ENCODE data around the gene KRTAP4-8.
"Not testable (repeated sequence)": the region's sequence is repeated elsewhere in the genome, so short reads cannot be mapped to it uniquely, and the experiment has no call there.

KRTAP4-8 gene

GRCh38 chr17:41121742-41122141, 23.8 kb upstream of the KRTAP4-8 start:
- in situ Hi-C loops (cut with HindIII; ENCODE audit: low pct_unique_long_range_greater_than_20kb, low sequenced_read_pairs): no loop called here
- no peak for DNase-seq (ENCODE audit: low read depth in 1 of 2, low spot score in 1 of 2)
- no peak for TF ChIP-seq JUND (IDR thresholded peaks at IDR 0.05; ENCODE audit: low read depth)

DNA sequence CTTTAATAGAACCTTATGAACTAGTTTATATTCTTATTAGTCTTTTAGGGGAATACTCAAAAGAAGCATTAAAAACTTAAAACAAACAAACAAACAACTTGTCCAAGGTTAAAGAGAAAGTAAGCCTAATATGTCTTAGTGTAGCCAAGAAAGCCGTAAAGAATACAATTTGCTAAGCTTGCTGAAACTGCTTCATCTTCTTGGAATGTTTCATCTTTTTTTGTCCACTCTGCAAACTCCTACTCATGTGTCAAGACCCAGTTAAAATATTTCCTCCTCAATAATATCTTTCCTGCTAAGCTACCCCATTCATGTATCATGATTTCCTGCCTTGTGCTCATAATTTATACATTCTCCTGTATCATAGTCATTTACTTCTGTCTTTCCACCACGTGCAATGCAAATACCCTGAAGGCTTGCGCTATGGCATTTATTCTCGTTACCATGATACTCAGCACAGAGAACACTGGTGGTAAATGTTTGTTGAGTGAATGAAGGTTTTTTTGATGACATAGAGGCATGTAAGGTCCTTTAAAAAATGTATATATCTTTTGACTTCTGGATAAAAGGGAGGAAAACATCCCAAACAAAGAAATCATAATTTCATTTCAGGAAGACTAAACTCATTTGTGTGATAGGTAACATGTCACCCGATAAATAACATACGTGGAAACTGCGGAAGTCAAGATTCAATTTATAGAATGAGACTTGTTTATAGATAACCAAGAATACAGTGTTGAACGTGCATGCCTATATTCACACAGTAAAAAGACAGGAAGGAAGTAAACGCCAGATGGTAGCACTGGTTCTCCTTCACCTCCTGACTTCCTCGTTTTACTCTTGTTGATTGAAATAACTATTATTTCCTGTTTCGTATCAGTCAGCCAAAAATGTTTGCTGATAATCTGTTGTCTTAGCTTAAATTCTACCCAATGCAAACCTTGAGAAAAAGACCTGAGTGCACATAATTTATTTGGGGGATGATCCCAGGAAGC, 22.1 kb upstream of the KRTAP4-8 start:
- DNase-seq (ENCODE audit: low read depth in 1 of 2, low spot score in 1 of 2); in situ Hi-C loops (cut with HindIII; ENCODE audit: low pct_unique_long_range_greater_than_20kb, low sequenced_read_pairs): not testable (repeated sequence)

- TF ChIP-seq JUND (IDR thresholded peaks at IDR 0.05; ENCODE audit: low read depth): no peak
Observed at GRCh38 chr17:41118721-41119120, 20.8 kb upstream of the KRTAP4-8 start.

DNA sequence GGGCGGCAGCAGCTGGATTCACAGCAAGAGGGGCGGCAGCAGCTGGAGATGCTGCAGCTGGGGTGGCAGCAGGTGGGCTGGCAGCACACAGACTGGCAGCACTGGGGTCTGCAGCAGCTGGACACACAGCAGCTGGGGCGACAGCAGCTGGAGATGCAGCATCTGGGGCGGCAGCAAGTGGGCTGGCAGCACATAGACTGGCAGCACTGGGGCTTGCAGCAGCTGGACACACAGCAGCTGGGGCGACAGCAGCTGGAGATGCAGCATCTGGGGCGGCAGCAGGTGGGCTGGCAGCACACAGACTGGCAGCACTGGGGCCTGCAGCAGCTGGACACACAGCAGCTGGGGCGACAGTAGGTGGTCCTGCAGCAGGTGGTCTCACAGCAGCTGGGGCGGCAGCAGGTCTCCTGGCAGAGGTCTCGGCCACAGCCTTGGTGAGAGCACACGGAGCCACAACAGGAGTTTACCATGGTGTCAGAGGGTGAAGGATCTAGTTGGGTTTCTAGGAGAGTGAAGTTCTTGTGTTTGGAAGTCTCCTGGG, 20.0 kb upstream of the KRTAP4-8 start, which contains the start of gene KRTAP4-11:
Gene KRTAP4-11 (minus strand): TSS at position 528 of the 541 bp plus-strand sequence. CDS start 58 bp downstream, at position 470.
- DNase-seq (ENCODE audit: low read depth in 1 of 2, low spot score in 1 of 2); in situ Hi-C loops (cut with HindIII; ENCODE audit: low pct_unique_long_range_greater_than_20kb, low sequenced_read_pairs): not testable (repeated sequence)

More at GRCh38 chr17:41118721-41119120, 20.8 kb upstream of the KRTAP4-8 start:
- DNase-seq (ENCODE audit: low read depth in 1 of 2, low spot score in 1 of 2): no peak
- in situ Hi-C loops (cut with HindIII; ENCODE audit: low pct_unique_long_range_greater_than_20kb, low sequenced_read_pairs): no loop called here

GRCh38 chr17:41116297-41116696, 18.4 kb upstream of the KRTAP4-8 start:
- peak in 1 of 2 experiments; percentile 56 for DNase-seq (ENCODE audit: low read depth in 1 of 2, low spot score in 1 of 2)
- in situ Hi-C loops (cut with HindIII; ENCODE audit: low pct_unique_long_range_greater_than_20kb, low sequenced_read_pairs): no loop called here
- TF ChIP-seq JUND (IDR thresholded peaks at IDR 0.05; ENCODE audit: low read depth): no peak

DNA sequence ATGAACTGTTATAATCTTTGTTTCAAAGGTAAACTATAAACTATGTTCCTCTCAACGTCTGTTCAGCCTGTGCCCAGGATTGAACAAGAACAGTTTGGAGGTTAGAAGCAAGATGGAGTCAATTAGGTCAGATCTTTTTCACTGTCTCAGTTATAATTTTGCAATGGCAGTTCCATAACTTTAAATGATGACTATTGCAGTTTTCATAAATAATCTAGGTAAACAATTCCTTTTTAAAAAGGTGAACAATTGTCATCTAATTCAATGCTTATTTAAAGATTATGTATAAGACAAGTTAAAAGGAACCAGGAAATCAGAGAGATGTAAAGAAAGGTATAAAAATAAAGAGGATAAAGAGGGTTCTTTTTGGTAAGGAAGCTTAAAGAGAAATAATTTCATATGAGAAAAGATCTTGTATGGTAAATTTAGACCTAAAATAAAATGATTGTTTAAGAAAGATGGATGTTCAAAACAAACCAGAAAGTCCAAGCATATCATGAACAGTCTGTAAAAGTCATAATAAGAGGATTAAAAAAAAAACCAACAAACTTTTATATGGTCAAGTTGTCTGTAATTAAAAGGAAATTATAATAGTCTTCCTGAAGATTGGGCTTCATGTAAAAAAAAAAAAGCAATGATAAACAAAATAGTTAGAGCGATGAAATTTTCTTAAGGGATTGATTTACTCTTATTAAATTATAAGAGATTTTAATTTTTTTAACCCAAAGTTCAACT, 13.4 kb upstream of the KRTAP4-8 start:
- no peak for TF ChIP-seq JUND (IDR thresholded peaks at IDR 0.05; ENCODE audit: low read depth)
- in situ Hi-C loops (cut with HindIII; ENCODE audit: low pct_unique_long_range_greater_than_20kb, low sequenced_read_pairs): no loop called here
- DNase-seq (ENCODE audit: low read depth in 1 of 2, low spot score in 1 of 2): no peak

DNA sequence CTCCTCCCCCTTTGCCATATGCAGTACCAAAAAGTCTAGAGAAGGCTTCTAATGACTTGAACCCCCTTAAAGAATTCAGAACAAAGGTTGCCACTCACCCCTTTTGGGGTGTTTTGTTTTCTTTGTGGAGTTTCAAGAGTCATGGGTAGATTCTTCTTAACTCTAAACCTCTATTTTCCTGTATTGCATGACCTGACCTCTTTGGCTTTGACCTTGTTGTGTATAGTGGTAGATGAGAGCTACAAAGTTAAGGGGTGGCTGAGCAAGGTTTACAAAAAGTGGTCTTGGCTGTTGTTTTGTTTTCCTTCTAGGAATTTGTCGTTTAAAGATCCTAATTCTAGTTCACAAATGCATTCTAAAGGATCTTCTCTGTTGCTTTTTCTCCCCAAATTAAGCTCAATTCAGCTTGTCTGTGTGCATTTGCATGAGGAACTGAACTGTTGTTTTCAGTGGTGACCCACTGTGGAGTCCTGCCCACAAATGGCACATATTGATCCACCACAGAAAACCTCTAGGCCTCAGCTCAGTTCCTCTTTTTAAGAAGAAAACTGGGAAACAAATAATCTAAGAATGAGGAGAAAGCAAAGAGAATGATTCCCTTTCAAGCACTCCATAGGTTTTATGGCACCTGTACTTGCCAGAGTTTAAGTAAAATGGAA, 10.9 kb upstream of the KRTAP4-8 start:
- in situ Hi-C loops (cut with HindIII; ENCODE audit: low pct_unique_long_range_greater_than_20kb, low sequenced_read_pairs); DNase-seq (ENCODE audit: low read depth in 1 of 2, low spot score in 1 of 2): not testable (repeated sequence)

GRCh38 chr17:41107941-41108450, 10.1 kb upstream of the KRTAP4-8 start:
- no peak for TF ChIP-seq JUND (IDR thresholded peaks at IDR 0.05; ENCODE audit: low read depth)
- no peak for DNase-seq (ENCODE audit: low read depth in 1 of 2, low spot score in 1 of 2)
- in situ Hi-C loops (cut with HindIII; ENCODE audit: low pct_unique_long_range_greater_than_20kb, low sequenced_read_pairs): no loop called here

GRCh38 chr17:41105347-41105746, 7.4 kb upstream of the KRTAP4-8 start, which contains the start of gene KRTAP4-9:
TSS of gene KRTAP4-9 (plus strand) at chr17:41105389. CDS start at chr17:41105389, 0 bp downstream.
- DNase-seq (ENCODE audit: low read depth in 1 of 2, low spot score in 1 of 2); in situ Hi-C loops (cut with HindIII; ENCODE audit: low pct_unique_long_range_greater_than_20kb, low sequenced_read_pairs): not testable (repeated sequence)

GRCh38 chr17:41104386-41105038, 6.6 kb upstream of the KRTAP4-8 start:
- in situ Hi-C loops (cut with HindIII; ENCODE audit: low pct_unique_long_range_greater_than_20kb, low sequenced_read_pairs): not testable (repeated sequence)

DNA sequence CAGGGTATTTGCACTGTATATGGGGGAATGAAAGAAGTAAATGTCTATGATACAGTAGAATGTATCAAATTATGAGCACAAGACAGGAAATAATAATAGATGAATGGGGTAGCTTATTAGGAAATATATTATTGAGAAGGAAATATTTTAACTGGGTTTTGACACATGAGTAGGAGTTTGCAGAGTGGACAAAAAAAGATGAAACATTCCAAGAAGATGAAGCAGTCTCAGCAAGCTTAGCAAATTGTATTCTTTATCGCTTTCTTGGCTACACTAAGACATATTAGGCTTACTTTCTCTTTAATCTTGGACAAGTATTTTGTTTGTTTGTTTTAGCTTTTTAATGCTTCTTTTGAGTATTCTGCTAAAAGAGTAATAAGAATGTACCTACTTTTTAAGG, 6.0 kb upstream of the KRTAP4-8 start:
- DNase-seq (ENCODE audit: low read depth in 1 of 2, low spot score in 1 of 2): no peak
- in situ Hi-C loops (cut with HindIII; ENCODE audit: low pct_unique_long_range_greater_than_20kb, low sequenced_read_pairs): no loop called here
- no peak for TF ChIP-seq JUND (IDR thresholded peaks at IDR 0.05; ENCODE audit: low read depth)

More at GRCh38 chr17:41104386-41105038, 6.6 kb upstream of the KRTAP4-8 start:
- DNase-seq (ENCODE audit: low read depth in 1 of 2, low spot score in 1 of 2): not testable (repeated sequence)

Data from T47D (cell line).